HepG2 (cell line): Measurements from ENCODE around the gene HS3ST2.

Source experiments
- ATRX ChIP-seq: sonication (generic); formaldehyde crosslinking; IDR thresholded peaks from 2 replicates; pipeline ENCODE4 v1.4.0; 2020; ENCODE audit warnings: missing genetic modification reagents, borderline replicate concordance
- CBX1 ChIP-seq: IDR thresholded peaks from one replicate; pipeline ENCODE4 v1.6.1; 2016; ENCODE audit warnings: antibody characterized with exemption, low read depth
- CTCF ChIP-seq: sonication (generic); formaldehyde crosslinking; IDR thresholded peaks from 2 replicates; pipeline ENCODE4 v1.5.0; 2020; ENCODE audit warnings: mild to moderate bottlenecking, missing genetic modification reagents, moderate library complexity
- EZH2 ChIP-seq: conservative IDR thresholded peaks from 2 replicates; pipeline ENCODE4 v1.6.1; 2012; ENCODE audit warnings: mild to moderate bottlenecking, low read depth, low read length, moderate library complexity
- IKZF1 ChIP-seq: fragments of 450-650 bp; IDR thresholded peaks from 2 replicates; pipeline ENCODE4 v1.7.1; 2016
- NFIC ChIP-seq: IDR thresholded peaks from 2 replicates; pipeline ENCODE4 v1.6.1; 2012; ENCODE audit warnings: mild to moderate bottlenecking, low read length, inconsistent platforms
- PLRG1 ChIP-seq: fragments of 450-650 bp; conservative IDR thresholded peaks from 2 replicates; pipeline ENCODE4 v1.6.1; 2016
- PPARG ChIP-seq: conservative IDR thresholded peaks from 2 replicates; pipeline ENCODE4 v1.6.1; 2016; ENCODE audit warnings: missing biosample characterization, missing genetic modification reagents
- PRPF4 ChIP-seq: fragments of 200-400 bp; formaldehyde crosslinking; IDR thresholded peaks from 2 replicates; pipeline ENCODE4 v1.6.1; 2016; ENCODE audit warnings: low read length, low read depth; ENCODE audit not compliant: poor library complexity, severe bottlenecking
- ZNF274 ChIP-seq: sonication (generic); formaldehyde crosslinking; IDR thresholded peaks from 2 replicates; pipeline ENCODE4 v1.5.1; 2020; ENCODE audit warnings: mild to moderate bottlenecking, missing genetic modification reagents
- ZZZ3 ChIP-seq: sonication (generic); formaldehyde crosslinking; IDR thresholded peaks from 2 replicates; pipeline ENCODE4 v1.4.0; 2020; ENCODE audit warnings: missing genetic modification reagents, mild to moderate bottlenecking, borderline replicate concordance
- TF ChIP-seq, protein P1 (sequence below): sonication (generic); formaldehyde crosslinking; IDR thresholded peaks from 2 replicates; pipeline ENCODE4 v1.4.0; 2020; ENCODE audit warnings: mild to moderate bottlenecking, missing genetic modification reagents

- TF ChIP-seq NFIC, result no peak
- no peak for TF ChIP-seq EZH2
- TF ChIP-seq ZNF274 (CRISPR knock-in tag), result no peak
- TF ChIP-seq ATRX, result no peak
- no peak for TF ChIP-seq CBX1
- TF ChIP-seq IKZF1, result no peak
- TF ChIP-seq CTCF (CRISPR knock-in tag), result no peak
- TF ChIP-seq PRPF4, result no peak
- TF ChIP-seq PLRG1, result no peak
- TF ChIP-seq, protein P1, sequence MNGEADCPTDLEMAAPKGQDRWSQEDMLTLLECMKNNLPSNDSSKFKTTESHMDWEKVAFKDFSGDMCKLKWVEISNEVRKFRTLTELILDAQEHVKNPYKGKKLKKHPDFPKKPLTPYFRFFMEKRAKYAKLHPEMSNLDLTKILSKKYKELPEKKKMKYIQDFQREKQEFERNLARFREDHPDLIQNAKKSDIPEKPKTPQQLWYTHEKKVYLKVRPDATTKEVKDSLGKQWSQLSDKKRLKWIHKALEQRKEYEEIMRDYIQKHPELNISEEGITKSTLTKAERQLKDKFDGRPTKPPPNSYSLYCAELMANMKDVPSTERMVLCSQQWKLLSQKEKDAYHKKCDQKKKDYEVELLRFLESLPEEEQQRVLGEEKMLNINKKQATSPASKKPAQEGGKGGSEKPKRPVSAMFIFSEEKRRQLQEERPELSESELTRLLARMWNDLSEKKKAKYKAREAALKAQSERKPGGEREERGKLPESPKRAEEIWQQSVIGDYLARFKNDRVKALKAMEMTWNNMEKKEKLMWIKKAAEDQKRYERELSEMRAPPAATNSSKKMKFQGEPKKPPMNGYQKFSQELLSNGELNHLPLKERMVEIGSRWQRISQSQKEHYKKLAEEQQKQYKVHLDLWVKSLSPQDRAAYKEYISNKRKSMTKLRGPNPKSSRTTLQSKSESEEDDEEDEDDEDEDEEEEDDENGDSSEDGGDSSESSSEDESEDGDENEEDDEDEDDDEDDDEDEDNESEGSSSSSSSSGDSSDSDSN (CRISPR knock-in tag), result no peak
- no peak for TF ChIP-seq ZZZ3
- TF ChIP-seq PPARG (CRISPR knock-in tag), result no peak
Observed at GRCh38 chr16:22879466-22879865, 65.5 kb downstream of the HS3ST2 start.
